Loucy (cell line): ENCODE measurements around the gene PLA2G4E.

Source experiments
- H2AFZ ChIP-seq: fragments of 200-600 bp; sonication (generic); 2 replicates; pipeline ENCODE4 v1.6.0; 2016; ENCODE audit warnings: antibody characterized with exemption, mild to moderate bottlenecking, low read length, moderate library complexity
- H3F3A ChIP-seq: fragments of 200-600 bp; 2 replicates; pipeline ENCODE4 v1.6.0; 2016; ENCODE audit warnings: antibody characterized with exemption, low read depth, mild to moderate bottlenecking
- H3K27me3 ChIP-seq: fragments of 200-600 bp; sonication (generic); 2 replicates; pipeline ENCODE4 v1.6.1; 2014; ENCODE audit warnings: low read length, mild to moderate bottlenecking; ENCODE audit not compliant: insufficient read depth, poor library complexity, severe bottlenecking
- H3K36me3 ChIP-seq: fragments of 200-600 bp; sonication (generic); 2 replicates; pipeline ENCODE4 v1.6.1; 2016; ENCODE audit warnings: low read length; ENCODE audit not compliant: insufficient read depth
- H3K4me1 ChIP-seq: fragments of 200-600 bp; sonication (generic); 2 replicates; pipeline ENCODE4 v1.5.1; 2014; ENCODE audit warnings: low read length, mild to moderate bottlenecking; ENCODE audit not compliant: insufficient read depth, poor library complexity, severe bottlenecking
- H3K4me2 ChIP-seq: fragments of 200-600 bp; sonication (generic); 2 replicates; pipeline ENCODE4 v1.6.0; 2014; ENCODE audit warnings: antibody characterized with exemption, low read length, low read depth, mild to moderate bottlenecking; ENCODE audit not compliant: poor library complexity, severe bottlenecking
- H3K4me3 ChIP-seq: fragments of 200-600 bp; sonication (generic); 2 replicates; pipeline ENCODE4 v1.5.1; 2014; ENCODE audit warnings: low read length, mild to moderate bottlenecking, mixed read lengths; ENCODE audit not compliant: poor library complexity, severe bottlenecking
- H3K79me2 ChIP-seq: fragments of 200-600 bp; sonication (generic); 2 replicates; pipeline ENCODE4 v1.6.1; 2014; ENCODE audit warnings: low read length; ENCODE audit not compliant: insufficient read depth
- H3K9ac ChIP-seq: fragments of 200-600 bp; sonication (generic); 2 replicates; pipeline ENCODE4 v1.6.0; 2014; ENCODE audit warnings: mild to moderate bottlenecking, low read depth, low read length, moderate library complexity; ENCODE audit not compliant: poor library complexity, severe bottlenecking
- H3K9me2 ChIP-seq: fragments of 200-600 bp; sonication (generic); replicated peaks from 2 replicates; pipeline ENCODE4 v1.6.1; 2016; ENCODE audit warnings: low read depth, low read length, mixed read lengths
- H3K9me3 ChIP-seq: fragments of 200-600 bp; sonication (generic); 2 replicates; pipeline ENCODE4 v1.6.1; 2014; ENCODE audit warnings: mild to moderate bottlenecking, antibody characterized with exemption, low read length, low read depth; ENCODE audit not compliant: insufficient read depth
- H4K20me1 ChIP-seq: fragments of 200-600 bp; sonication (generic); 2 replicates; pipeline ENCODE4 v1.6.0; 2014; ENCODE audit warnings: antibody characterized with exemption, low read length, mild to moderate bottlenecking; ENCODE audit not compliant: insufficient read depth, poor library complexity, severe bottlenecking
- EZH2phosphoT487 ChIP-seq: fragments of 200-600 bp; IDR thresholded peaks from 2 replicates; pipeline ENCODE4 v1.6.1; 2018; ENCODE audit warnings: antibody characterized with exemption, mild to moderate bottlenecking, moderate library complexity, borderline replicate concordance
- TF ChIP-seq, protein P1 (sequence below): fragments of 200-600 bp; sonication (generic); conservative IDR thresholded peaks from 2 replicates; pipeline ENCODE4 v1.5.1; 2014; ENCODE audit warnings: mild to moderate bottlenecking, antibody characterized with exemption, low read length

Gene PLA2G4E

DNA sequence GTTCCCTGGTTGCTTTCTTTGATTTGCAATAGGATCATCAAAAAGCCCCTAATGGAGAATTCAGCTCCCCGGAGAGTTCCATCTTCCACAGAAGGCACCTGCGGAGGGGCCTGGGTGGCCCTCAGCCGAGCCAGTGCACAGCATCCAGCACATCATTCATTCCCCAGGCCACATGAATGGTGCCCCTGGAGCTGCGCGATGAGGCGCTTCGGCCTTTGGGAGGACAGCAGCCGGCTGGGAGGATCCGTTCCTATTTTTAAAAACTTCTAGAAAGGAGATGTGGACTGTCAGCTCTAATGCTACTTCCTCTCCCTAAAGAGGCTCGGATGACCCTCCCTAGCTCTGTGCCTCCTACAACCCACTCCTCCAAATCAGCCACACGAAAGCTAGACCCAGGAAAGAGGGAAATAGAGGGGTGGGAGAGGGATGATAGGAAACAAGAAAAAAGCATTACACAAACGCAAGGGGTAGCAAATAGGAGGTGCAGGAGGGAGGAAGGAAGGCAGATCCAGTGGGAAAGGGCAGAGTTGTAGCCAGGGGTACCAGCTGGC is 68.8 kb downstream of the PLA2G4E start:
- Histone ChIP-seq H2AFZ (no peak overlapping the region), H3K9ac (no peak overlapping the region), H3K4me2 (no peak overlapping the region), H3F3A (no peaks in the 10 kb centered on the region), H3K9me2 (no peaks in the 10 kb centered on the region), H3K9me3 (no peaks in the 10 kb centered on the region), H3K79me2 (no peaks in the 10 kb centered on the region), H3K27me3 (no peaks in the 10 kb centered on the region), H3K4me3 (no peak overlapping the region), H4K20me1 (no peaks in the 10 kb centered on the region), H3K4me1 (peaks cover 2% of the 10 kb centered on the region), H3K36me3 (peaks cover 3% of the 10 kb centered on the region; the same call in 1 of the 2 replicates)
- TF ChIP-seq, protein P1, sequence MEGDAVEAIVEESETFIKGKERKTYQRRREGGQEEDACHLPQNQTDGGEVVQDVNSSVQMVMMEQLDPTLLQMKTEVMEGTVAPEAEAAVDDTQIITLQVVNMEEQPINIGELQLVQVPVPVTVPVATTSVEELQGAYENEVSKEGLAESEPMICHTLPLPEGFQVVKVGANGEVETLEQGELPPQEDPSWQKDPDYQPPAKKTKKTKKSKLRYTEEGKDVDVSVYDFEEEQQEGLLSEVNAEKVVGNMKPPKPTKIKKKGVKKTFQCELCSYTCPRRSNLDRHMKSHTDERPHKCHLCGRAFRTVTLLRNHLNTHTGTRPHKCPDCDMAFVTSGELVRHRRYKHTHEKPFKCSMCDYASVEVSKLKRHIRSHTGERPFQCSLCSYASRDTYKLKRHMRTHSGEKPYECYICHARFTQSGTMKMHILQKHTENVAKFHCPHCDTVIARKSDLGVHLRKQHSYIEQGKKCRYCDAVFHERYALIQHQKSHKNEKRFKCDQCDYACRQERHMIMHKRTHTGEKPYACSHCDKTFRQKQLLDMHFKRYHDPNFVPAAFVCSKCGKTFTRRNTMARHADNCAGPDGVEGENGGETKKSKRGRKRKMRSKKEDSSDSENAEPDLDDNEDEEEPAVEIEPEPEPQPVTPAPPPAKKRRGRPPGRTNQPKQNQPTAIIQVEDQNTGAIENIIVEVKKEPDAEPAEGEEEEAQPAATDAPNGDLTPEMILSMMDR = no peak
- no peak for TF ChIP-seq EZH2phosphoT487

DNA sequence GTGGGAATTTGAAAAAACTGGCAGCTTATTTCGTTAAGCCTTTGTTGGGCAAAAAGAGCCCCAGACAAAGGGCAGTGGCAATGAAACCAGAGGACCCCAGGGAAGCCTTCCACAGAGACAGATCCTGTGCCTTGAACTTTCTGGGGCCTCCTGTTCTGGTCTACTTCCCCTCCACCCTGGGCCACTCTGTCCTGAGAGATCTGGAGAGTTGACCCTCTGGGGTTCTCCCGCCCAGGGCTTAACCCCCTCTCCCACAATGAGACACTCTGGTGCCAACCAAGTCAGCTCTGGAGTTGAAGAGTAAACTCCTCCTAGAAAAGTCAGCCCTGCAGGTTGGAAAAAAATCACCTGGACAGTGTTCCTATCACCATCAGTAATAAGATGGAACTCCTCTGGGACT is 69.3 kb downstream of the PLA2G4E start:
- no peaks in the 10 kb centered on the region for H3F3A ChIP-seq
- peaks cover 3% of the 10 kb centered on the region; the same call in 1 of the 2 replicates for H3K36me3 ChIP-seq
- no peaks in the 10 kb centered on the region for H4K20me1 ChIP-seq
- H3K9me3 ChIP-seq = no peaks in the 10 kb centered on the region
- no peaks in the 10 kb centered on the region for H3K79me2 ChIP-seq
- H3K4me1 ChIP-seq = no peaks in the 10 kb centered on the region
- no peaks in the 10 kb centered on the region for H3K9me2 ChIP-seq
- no peak overlapping the region for H3K4me3 ChIP-seq
- H3K4me2 ChIP-seq = no peak overlapping the region
- no peak for TF ChIP-seq EZH2phosphoT487
- TF ChIP-seq, protein P1 = no peak
- H2AFZ ChIP-seq = no peak overlapping the region
- no peaks in the 10 kb centered on the region for H3K27me3 ChIP-seq
- H3K9ac ChIP-seq = no peak overlapping the region

DNA sequence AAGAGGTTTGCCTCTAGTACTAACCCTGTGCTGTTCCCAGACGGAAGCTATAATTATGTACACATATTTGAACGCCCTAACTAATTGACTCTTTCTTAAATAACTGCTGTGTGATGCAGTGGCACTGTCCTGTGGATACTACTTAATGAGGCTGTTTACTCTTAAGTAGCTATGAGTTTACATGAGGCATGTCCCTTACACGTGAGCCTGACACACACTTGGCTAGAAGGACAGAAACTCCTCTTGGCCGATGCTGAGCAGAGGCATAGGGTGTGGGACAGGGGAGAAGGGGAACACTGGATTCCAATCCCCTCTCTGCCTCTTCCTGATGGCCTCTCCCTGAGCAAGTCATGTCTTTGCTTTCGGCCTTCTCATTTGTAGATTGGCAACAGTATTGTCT is 70.4 kb downstream of the PLA2G4E start:
- H3K4me2 ChIP-seq = no peak overlapping the region
- H3K36me3 ChIP-seq = peaks cover 3% of the 10 kb centered on the region; the same call in 1 of the 2 replicates
- H3K9ac ChIP-seq = no peak overlapping the region
- no peaks in the 10 kb centered on the region for H3K9me2 ChIP-seq
- TF ChIP-seq, protein P1 = no peak
- TF ChIP-seq EZH2phosphoT487 = no peak
- H3K4me1 ChIP-seq = no peaks in the 10 kb centered on the region
- no peaks in the 10 kb centered on the region for H3F3A ChIP-seq
- no peaks in the 10 kb centered on the region for H3K79me2 ChIP-seq
- H3K9me3 ChIP-seq = no peaks in the 10 kb centered on the region
- no peak overlapping the region for H2AFZ ChIP-seq
- no peaks in the 10 kb centered on the region for H3K27me3 ChIP-seq
- H4K20me1 ChIP-seq = no peaks in the 10 kb centered on the region
- no peak overlapping the region for H3K4me3 ChIP-seq
